Left ventricle myocardium inferior (tissue), 1 donor: ENCODE measurements around the gene RILPL1. TPM values are rescaled to one million over a fixed set of nuclear protein-coding genes. Genes with fewer than 3 reads are reported as not detected.
A peak's percentile ranks its signal among the peaks of the same experiment; 100 is the strongest.

Source experiments
- DNase-seq: peaks from one replicate; pipeline ENCODE4 v3.0.0-alpha.2; 2020
- H3K27ac ChIP-seq: fragments of 200-600 bp; replicated peaks from 2 replicates; pipeline ENCODE4 v1.8.0; 2021
- H3K27me3 ChIP-seq: fragments of 200-600 bp; 2 replicates; pipeline ENCODE4 v1.8.0; 2021; ENCODE audit warnings: low read depth
- H3K36me3 ChIP-seq: fragments of 200-600 bp; 2 replicates; pipeline ENCODE4 v1.8.0; 2021
- H3K4me1 ChIP-seq: fragments of 200-600 bp; 2 replicates; pipeline ENCODE4 v1.8.0; 2021
- H3K4me3 ChIP-seq: fragments of 200-600 bp; 2 replicates; pipeline ENCODE4 v1.8.0; 2021; ENCODE audit warnings: mild to moderate bottlenecking, moderate library complexity
- H3K9me3 ChIP-seq: fragments of 200-600 bp; replicated peaks from 2 replicates; pipeline ENCODE4 v1.8.0; 2021
- CTCF ChIP-seq: fragments of 200-600 bp; IDR thresholded peaks from 2 replicates; pipeline ENCODE4 v1.8.0; 2021; ENCODE audit warnings: antibody characterized with exemption, mild to moderate bottlenecking, borderline replicate concordance
- intact Hi-C: fragments of 100-400 bp; cut with micrococcal nuclease; formaldehyde crosslinking; loops from one replicate; pipeline ENCODE4 v1.11.0; 2022
- total RNA-seq: library from RNA; stranded (reverse); fragmentation: NEBNext Ultra II Directional; extraction: Animal tissue kit (Norgen Biotek cat#: 25700); gene quantifications from one replicate; pipeline ENCODE4 v1.2.1, GENCODE V29; 2021
- donor health status: DM: no; HTN: yes; CAD: no; lungs with severe emphysema.

The RILPL1 gene
- total RNA-seq, 1 donor from 2014 or later, result 89.7 TPM

DNA sequence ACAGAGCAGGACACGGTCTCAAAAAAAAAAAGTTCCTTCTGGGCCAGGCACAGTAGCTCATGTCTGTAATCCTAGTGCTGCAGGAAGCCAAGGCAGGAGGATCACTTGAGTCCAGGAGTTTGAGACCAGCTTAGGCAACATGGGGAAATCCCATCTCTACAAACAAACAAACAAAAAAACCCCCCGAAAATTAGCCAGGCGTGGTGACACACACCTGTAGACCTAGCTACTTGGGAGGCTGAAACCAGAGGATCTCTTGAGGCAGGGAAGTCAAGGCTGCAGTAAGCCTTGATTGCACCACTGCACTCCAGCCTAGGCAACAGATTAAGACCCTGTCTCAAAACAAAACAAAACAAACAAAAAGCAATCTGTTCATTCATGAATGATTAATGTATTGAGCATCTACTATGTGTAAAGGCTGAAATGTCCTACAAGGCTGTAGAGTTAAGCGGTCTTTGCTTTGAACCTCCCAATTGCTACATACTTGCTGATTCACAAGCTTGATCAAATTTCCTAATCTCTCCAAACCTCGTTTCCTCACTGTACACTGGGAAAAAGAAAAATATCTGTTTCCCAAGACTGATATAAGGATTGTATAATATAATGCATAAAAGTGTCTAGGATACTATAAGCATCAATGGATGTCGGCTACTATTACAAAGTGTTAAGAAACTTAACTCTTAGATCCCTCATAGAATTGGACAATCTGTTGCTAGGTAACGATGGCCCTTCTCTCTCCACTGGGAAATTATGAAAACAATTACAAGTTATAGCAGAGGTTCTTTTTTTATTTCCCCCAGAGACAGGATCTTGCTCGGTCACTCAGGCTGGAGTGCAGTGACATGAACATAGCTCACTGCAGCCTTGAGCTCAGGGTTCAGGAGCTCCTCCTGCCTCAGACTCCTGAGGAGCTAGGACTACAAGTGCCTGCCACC, 89.2 kb downstream of the RILPL1 start:
- Histone ChIP-seq H3K27me3 (no peaks in the 10 kb centered on the region), H3K36me3 (no peaks in the 10 kb centered on the region), H3K27ac (peak overlapping the region; percentile 89), H3K9me3 (no peaks in the 10 kb centered on the region), H3K4me3 (no peak overlapping the region), H3K4me1 (peaks cover 29% of the 10 kb centered on the region)
- TF ChIP-seq CTCF, result no peak
- intact Hi-C loops, result no loop called here
- DNase-seq, result no peak

DNA sequence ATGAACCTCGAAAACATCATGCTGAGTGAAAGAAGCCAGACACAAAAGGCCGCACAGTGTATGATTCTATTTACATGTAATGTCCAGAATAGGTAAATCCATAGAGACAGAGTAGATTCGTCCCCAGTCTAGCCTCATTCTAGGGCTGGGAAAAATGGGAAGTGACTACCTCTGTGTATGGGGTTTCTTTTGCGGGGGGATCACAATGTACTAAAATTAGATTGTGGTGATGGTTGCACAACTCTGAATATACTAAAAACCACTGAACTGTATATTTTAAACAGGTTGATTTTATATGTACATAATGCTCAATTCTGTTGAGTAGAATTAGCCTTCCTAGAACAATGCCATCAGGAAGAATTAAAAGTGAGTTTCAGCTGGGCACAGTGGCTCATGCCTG, 90.7 kb downstream of the RILPL1 start:
- no peak for TF ChIP-seq CTCF
- Histone ChIP-seq H3K27ac (no peak overlapping the region), H3K4me3 (no peak overlapping the region), H3K4me1 (peaks cover 29% of the 10 kb centered on the region), H3K27me3 (no peaks in the 10 kb centered on the region), H3K36me3 (no peaks in the 10 kb centered on the region), H3K9me3 (no peaks in the 10 kb centered on the region)
- intact Hi-C loops, result no loop called here
- no peak for DNase-seq

- Histone ChIP-seq H3K9me3 (no peaks in the 10 kb centered on the region), H3K27me3 (no peaks in the 10 kb centered on the region), H3K36me3 (no peaks in the 10 kb centered on the region), H3K4me1 (peaks cover 35% of the 10 kb centered on the region), H3K4me3 (no peak overlapping the region), H3K27ac (no peak overlapping the region)
- TF ChIP-seq CTCF, result no peak
- intact Hi-C loops, result no loop called here
- no peak for DNase-seq
Measured at GRCh38 chr12:123441523-123442164, 91.9 kb downstream of the RILPL1 start.

DNA sequence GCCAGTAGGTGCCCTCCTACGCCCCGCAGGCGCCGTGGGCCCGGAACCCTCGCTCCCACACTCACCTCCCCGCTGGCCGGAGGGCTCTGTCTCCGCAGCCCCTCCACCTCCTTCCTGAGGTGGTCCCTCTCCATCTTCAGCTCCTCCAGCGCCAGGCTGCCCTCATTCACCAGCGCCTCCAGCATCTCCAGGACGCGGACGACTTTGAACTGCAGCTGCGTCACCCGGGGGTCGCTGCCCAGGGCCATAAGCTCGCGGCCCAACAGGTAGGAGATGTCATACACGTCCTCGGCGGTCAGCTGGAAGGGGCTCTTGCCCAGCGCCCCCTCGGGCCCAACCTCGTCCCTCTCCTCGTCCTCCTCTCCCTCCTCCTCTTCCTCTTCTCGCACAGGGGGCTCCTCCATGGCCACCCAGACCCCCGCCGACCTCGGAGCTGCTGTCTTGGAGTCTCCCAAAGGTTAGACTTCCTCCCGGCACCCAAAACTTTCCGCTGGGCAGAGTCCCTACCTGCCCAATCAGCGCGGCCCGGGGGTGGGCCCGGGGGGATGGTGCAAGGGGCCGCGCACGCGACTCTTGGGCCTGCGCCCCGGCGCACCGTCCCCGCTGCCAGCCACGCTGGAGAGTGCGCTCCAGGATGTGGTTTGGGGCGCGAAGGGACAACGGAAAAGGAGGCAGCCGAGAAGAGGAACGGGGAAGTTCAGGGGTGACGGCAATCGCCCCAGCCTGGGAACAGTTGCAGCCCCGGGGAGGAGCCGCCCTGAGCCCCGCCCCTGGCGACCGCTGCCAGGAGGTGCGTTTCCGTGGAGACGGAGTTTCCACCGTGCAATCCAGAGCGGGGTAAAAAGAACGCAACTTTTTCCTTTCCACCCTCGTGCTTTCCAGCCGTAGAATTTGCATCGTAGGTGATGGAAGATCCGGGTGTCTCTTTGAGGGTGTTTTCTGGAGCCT, 97.2 kb downstream of the RILPL1 start, which contains the start of gene RILPL2:
RILPL2 (minus strand) TSS at position 668 of the 948 bp plus-strand sequence; CDS start at position 404, 264 bp downstream.
- TF ChIP-seq CTCF, result no peak
- H3K9me3 ChIP-seq, result no peaks in the 10 kb centered on the region
- no peaks in the 10 kb centered on the region for H3K36me3 ChIP-seq
- peak within 1 kb of the TSS; percentile 87 for H3K4me3 ChIP-seq
- peaks cover 55% of the 10 kb centered on the region for H3K4me1 ChIP-seq
- intact Hi-C loops, result no loop called here
- DNase-seq, result peak; percentile 87
- H3K27ac ChIP-seq, result peak within 1 kb of the TSS; percentile 77
- no peaks in the 10 kb centered on the region for H3K27me3 ChIP-seq

DNA sequence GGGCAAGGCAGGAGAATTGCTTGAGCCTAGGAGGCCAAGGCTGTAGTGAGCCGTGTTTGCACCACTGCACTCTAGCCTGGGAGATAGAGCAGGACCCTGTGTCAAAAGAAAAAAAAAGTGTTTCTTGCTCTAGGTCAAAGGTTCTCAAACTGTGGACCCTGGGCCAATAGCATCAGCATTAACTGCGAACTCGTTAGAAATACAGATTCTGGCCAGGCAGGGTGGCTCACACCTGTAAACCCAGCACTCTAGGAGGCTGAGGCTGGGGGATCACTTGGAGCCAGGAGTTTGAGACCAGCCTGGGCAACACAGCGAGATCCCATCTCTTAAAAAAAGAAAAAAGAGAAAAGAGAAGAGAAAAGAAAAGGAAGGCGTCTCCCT, 97.9 kb downstream of the RILPL1 start:
- peaks cover 4% of the 10 kb centered on the region for H3K36me3 ChIP-seq
- H3K4me3 ChIP-seq, result peak overlapping the region; percentile 87
- TF ChIP-seq CTCF, result no peak
- no peak for DNase-seq
- H3K9me3 ChIP-seq, result no peaks in the 10 kb centered on the region
- intact Hi-C loops, result no loop called here
- peaks cover 55% of the 10 kb centered on the region for H3K4me1 ChIP-seq
- no peaks in the 10 kb centered on the region for H3K27me3 ChIP-seq
- peak overlapping the region; percentile 77 for H3K27ac ChIP-seq
